ENCODE data around the gene MVB12B. TPM values are rescaled to one million over a fixed set of nuclear protein-coding genes. Genes with fewer than 3 reads are reported as not detected.

MVB12B gene
- total and polyA plus RNA-seq, 2 of the 13 experiments (the other 11 are each of a cell fraction or from before 2014, with no cell fraction given): 12.1 to 30.1 TPM

DNA sequence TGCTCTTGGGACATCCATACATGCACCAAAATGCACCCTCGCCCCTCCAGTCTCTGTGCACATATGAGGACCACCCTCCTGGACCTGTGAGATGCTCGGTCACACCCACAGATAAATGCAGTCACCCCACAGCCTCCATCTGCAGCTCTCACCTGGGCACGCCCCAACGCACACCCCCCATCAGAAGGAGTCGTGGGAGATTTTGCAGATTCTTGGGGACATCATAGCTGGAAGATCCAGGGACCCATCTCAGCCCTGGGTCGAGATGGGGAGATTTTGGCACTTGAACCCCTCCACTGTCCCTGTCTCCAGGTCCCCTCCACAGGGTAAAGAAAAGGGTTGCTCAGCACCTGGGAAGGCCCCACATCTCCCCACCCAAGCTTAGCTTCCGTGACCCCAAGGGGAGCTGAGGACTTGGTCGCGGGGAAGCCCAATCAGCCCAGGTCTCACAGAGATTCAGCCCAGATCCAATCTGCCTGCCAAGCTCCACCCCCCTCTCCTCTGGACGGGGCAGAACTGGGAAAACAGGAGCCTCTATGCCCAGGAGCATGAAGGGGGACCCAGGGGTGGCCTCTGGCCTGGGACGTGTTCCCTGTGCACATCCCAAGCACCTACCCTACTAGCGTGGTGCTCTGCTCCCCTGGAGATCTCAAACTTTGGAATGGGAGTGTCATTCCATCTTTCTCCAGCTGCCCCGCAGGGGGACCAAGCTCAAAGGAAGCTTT is 197.9 kb downstream of the MVB12B start:
- peaks cover 80% of the 10 kb centered on the region for H3K4me1 ChIP-seq (ENCODE audit: insufficient read depth, low read length)
- no peak for TF ChIP-seq ZFP41 (CRISPR knock-in tag; IDR thresholded peaks at IDR 0.05; ENCODE audit: borderline replicate concordance)
- no peak for TF ChIP-seq PCBP2 (optimal IDR thresholded peaks at IDR 0.05; ENCODE audit: low read depth, low read length, poor library complexity, severe bottlenecking)
- no peak for TF ChIP-seq XRCC5 (optimal IDR thresholded peaks at IDR 0.05; ENCODE audit: low read length)
- TF ChIP-seq MED8 (CRISPR knock-in tag; IDR thresholded peaks at IDR 0.05; ENCODE audit: insufficient replicate concordance): no peak
- no peak for TF ChIP-seq AKAP8 (CRISPR knock-in tag; IDR thresholded peaks at IDR 0.05)
- no peak for TF ChIP-seq NFYC (CRISPR knock-in tag; IDR thresholded peaks at IDR 0.05)
- TF ChIP-seq THAP11 (CRISPR knock-in tag; IDR thresholded peaks at IDR 0.05): no peak
- TF ChIP-seq ZNF224 (CRISPR knock-in tag; IDR thresholded peaks at IDR 0.05): no peak
- TF ChIP-seq, protein P1, sequence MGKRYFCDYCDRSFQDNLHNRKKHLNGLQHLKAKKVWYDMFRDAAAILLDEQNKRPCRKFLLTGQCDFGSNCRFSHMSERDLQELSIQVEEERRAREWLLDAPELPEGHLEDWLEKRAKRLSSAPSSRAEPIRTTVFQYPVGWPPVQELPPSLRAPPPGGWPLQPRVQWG (CRISPR knock-in tag; IDR thresholded peaks at IDR 0.05; ENCODE audit: borderline replicate concordance, low read depth): no peak
- TF ChIP-seq FOXA1 (IDR thresholded peaks at IDR 0.05): no peak
- no peak for TF ChIP-seq FOXA1 (CRISPR knock-in tag; IDR thresholded peaks at IDR 0.05)
- no peak for TF ChIP-seq ZNF543 (CRISPR knock-in tag; IDR thresholded peaks at IDR 0.05)
- TF ChIP-seq, protein P2, sequence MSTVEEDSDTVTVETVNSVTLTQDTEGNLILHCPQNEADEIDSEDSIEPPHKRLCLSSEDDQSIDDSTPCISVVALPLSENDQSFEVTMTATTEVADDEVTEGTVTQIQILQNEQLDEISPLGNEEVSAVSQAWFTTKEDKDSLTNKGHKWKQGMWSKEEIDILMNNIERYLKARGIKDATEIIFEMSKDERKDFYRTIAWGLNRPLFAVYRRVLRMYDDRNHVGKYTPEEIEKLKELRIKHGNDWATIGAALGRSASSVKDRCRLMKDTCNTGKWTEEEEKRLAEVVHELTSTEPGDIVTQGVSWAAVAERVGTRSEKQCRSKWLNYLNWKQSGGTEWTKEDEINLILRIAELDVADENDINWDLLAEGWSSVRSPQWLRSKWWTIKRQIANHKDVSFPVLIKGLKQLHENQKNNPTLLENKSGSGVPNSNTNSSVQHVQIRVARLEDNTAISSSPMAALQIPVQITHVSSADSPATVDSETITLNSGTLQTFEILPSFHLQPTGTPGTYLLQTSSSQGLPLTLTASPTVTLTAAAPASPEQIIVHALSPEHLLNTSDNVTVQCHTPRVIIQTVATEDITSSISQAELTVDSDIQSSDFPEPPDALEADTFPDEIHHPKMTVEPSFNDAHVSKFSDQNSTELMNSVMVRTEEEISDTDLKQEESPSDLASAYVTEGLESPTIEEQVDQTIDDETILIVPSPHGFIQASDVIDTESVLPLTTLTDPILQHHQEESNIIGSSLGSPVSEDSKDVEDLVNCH (CRISPR knock-in tag; IDR thresholded peaks at IDR 0.05): no peak
- TF ChIP-seq, protein P3, sequence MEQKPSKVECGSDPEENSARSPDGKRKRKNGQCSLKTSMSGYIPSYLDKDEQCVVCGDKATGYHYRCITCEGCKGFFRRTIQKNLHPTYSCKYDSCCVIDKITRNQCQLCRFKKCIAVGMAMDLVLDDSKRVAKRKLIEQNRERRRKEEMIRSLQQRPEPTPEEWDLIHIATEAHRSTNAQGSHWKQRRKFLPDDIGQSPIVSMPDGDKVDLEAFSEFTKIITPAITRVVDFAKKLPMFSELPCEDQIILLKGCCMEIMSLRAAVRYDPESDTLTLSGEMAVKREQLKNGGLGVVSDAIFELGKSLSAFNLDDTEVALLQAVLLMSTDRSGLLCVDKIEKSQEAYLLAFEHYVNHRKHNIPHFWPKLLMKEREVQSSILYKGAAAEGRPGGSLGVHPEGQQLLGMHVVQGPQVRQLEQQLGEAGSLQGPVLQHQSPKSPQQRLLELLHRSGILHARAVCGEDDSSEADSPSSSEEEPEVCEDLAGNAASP (CRISPR knock-in tag; IDR thresholded peaks at IDR 0.05; ENCODE audit: borderline replicate concordance): no peak
- TF ChIP-seq ZNF790 (CRISPR knock-in tag; IDR thresholded peaks at IDR 0.05; ENCODE audit: borderline replicate concordance): no peak
- no peak for TF ChIP-seq KAT8 (CRISPR knock-in tag; IDR thresholded peaks at IDR 0.05)
- no peaks in the 10 kb centered on the region for H3K27me3 ChIP-seq (ENCODE audit: control insufficient read depth in 1 of 2, insufficient read depth in 2 of 2, low read length in 2 of 2)
- H3K4me3 ChIP-seq (replicated peaks in 1 of 3; ENCODE audit: insufficient read depth in 1 of 3, low read depth in 2 of 3, low read length in 3 of 3): no peak overlapping the region
- H4K20me1 ChIP-seq (ENCODE audit: insufficient read depth, low read length): no peaks in the 10 kb centered on the region
- H3K36me3 ChIP-seq (replicated peaks in 1 of 2; ENCODE audit: control insufficient read depth in 1 of 2, insufficient read depth in 2 of 2, low read length in 2 of 2): no peaks in the 10 kb centered on the region
- no peaks in the 10 kb centered on the region for H3K79me2 ChIP-seq (ENCODE audit: insufficient read depth, low read length)
- 86% methylated on average over 6 of the region's 13 CpGs for WGBS (ENCODE audit: low lambda C conversion rate)
- no peak for DNase-seq (ENCODE audit: low spot score)
- no peak overlapping the region for H2AFZ ChIP-seq (ENCODE audit: low read length)
- no peaks in the 10 kb centered on the region for H3K9me3 ChIP-seq (ENCODE audit: low read length)
- ChIA-PET POLR2A (no interaction called here), CTCF (ENCODE audit: low intra/inter-chr PET ratio, low total read pairs) (no interaction called here)
- H3K9ac ChIP-seq (ENCODE audit: insufficient read depth, low read depth, low read length): no peak overlapping the region
- peak overlapping the region; percentile 12 for H3K27ac ChIP-seq (ENCODE audit: extremely low read length, insufficient read depth, low read length)
- no peak overlapping the region for H3K4me2 ChIP-seq (ENCODE audit: low read depth, low read length)
- BruUV-seq (replicated peaks): no TSS peak
- intact Hi-C loops (cut with micrococcal nuclease; ENCODE audit: unreplicated experiment) (no loop called here), in situ Hi-C loops (cut with HindIII; ENCODE audit: extremely low pct_ligation_motif_present, low pct_unique_long_range_greater_than_20kb) (no loop called here)
- ATAC-seq: no peak
- FAIRE-seq: no peak
